ENCODE results near the gene RASA3.

GRCh38 chr13:114096031-114096485 is 36.4 kb downstream of the RASA3 start:
- TF ChIP-seq ZSCAN18 (CRISPR knock-in tag; IDR thresholded peaks at IDR 0.05) (no peak), NFYB (CRISPR knock-in tag; conservative IDR thresholded peaks at IDR 0.05; ENCODE audit: low read depth) (no peak), ELF4 (CRISPR knock-in tag; IDR thresholded peaks at IDR 0.05; ENCODE audit: low read depth) (no peak), CREB1 (CRISPR knock-in tag; IDR thresholded peaks at IDR 0.05) (no peak), FOXJ3 (CRISPR knock-in tag; IDR thresholded peaks at IDR 0.05; ENCODE audit: borderline replicate concordance) (no peak)
- TF ChIP-seq, protein P1, sequence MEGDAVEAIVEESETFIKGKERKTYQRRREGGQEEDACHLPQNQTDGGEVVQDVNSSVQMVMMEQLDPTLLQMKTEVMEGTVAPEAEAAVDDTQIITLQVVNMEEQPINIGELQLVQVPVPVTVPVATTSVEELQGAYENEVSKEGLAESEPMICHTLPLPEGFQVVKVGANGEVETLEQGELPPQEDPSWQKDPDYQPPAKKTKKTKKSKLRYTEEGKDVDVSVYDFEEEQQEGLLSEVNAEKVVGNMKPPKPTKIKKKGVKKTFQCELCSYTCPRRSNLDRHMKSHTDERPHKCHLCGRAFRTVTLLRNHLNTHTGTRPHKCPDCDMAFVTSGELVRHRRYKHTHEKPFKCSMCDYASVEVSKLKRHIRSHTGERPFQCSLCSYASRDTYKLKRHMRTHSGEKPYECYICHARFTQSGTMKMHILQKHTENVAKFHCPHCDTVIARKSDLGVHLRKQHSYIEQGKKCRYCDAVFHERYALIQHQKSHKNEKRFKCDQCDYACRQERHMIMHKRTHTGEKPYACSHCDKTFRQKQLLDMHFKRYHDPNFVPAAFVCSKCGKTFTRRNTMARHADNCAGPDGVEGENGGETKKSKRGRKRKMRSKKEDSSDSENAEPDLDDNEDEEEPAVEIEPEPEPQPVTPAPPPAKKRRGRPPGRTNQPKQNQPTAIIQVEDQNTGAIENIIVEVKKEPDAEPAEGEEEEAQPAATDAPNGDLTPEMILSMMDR (IDR thresholded peaks at IDR 0.05), result no peak
- TF ChIP-seq, protein P2, sequence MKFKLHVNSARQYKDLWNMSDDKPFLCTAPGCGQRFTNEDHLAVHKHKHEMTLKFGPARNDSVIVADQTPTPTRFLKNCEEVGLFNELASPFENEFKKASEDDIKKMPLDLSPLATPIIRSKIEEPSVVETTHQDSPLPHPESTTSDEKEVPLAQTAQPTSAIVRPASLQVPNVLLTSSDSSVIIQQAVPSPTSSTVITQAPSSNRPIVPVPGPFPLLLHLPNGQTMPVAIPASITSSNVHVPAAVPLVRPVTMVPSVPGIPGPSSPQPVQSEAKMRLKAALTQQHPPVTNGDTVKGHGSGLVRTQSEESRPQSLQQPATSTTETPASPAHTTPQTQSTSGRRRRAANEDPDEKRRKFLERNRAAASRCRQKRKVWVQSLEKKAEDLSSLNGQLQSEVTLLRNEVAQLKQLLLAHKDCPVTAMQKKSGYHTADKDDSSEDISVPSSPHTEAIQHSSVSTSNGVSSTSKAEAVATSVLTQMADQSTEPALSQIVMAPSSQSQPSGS (CRISPR knock-in tag; IDR thresholded peaks at IDR 0.05; ENCODE audit: borderline replicate concordance, low read depth), result no peak
- TF ChIP-seq, protein P3, sequence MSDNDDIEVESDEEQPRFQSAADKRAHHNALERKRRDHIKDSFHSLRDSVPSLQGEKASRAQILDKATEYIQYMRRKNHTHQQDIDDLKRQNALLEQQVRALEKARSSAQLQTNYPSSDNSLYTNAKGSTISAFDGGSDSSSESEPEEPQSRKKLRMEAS (CRISPR knock-in tag; IDR thresholded peaks at IDR 0.05), result no peak
